GM18907 (cell line): Measurements from ENCODE around the gene CLDN9.

Source experiments
- ATAC-seq: cut with Tn5 transposase; IDR thresholded peaks from one replicate; pipeline ENCODE4 v1.9.1; 2021; ENCODE audit warnings: mild to moderate bottlenecking, moderate library complexity; ENCODE audit not compliant: unreplicated experiment

CLDN9 gene

DNA sequence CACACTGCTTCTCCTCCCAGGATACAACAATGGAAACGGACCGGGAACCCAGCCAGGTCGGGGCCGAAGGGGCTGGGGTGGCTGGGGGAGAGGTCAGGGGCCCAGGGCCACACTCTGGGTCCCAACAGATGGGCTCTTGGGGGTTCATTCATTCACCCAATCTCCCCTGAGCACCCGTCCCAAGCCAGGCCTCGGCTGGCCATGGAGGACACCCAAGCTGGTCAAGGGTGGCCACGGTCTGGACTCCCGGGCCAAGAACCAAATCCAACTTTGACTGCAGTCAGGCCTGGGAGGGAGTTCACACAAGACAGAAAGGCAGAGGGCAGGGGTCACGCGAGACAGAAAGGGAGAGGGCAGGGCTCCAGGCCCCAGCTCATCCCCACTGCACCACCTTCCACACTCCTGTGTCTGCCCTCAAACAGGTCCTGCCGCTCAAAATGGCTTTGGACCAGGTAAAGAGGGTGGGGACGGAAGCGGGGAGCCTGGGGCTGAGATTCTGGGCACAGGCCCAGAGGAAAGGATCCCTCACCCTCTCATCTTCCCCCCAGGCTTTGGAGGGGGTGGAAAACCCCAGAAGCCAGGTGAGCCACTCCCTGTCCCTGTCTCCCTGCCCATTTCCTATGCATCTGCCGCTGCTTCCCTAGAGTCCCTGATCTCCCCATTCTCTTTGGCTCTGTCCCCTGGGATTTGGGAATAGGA is 20.2 kb upstream of the CLDN9 start:
- ATAC-seq, result no peak

DNA sequence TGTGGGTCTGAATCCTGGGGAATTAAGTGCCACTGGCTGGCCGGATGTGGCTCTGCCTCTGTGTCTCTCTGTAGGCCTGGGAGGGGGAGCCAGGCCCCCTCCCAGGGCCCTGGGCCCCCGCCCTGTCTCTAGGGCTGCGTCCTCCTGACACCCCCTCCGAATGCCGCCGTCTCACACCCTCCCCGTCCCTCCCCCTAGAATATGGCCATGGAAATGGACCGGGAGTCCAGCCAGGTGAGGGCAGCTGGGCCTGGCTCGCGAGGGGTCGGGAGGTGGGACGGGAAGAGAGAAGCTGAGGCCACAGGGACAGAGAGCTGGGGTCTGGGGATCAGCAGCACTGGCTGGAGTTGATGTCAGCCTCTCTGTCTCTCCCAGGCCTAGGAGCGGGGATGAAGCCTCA is 16.4 kb upstream of the CLDN9 start:
- no peak for ATAC-seq

DNA sequence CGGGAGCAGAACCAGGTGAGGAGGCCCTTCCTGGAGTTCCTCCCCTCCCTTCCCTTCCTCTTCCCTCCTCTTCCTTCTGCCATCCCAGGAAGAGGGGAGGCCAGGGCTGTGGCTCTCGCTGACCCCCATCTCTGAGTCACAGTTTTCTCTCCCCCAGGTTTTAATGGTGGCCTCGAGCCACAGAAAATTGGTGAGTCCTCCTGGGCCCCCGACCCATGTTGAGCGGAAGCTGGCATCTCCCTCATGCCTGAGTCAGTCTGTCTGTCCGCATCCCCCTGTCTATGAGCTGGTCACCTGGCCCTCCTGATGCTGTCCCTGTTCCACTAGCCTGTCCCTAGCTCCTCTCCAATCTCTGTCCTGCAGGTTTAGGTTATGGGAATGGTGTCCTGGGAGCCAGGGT is 12.8 kb upstream of the CLDN9 start:
- ATAC-seq, result no peak

DNA sequence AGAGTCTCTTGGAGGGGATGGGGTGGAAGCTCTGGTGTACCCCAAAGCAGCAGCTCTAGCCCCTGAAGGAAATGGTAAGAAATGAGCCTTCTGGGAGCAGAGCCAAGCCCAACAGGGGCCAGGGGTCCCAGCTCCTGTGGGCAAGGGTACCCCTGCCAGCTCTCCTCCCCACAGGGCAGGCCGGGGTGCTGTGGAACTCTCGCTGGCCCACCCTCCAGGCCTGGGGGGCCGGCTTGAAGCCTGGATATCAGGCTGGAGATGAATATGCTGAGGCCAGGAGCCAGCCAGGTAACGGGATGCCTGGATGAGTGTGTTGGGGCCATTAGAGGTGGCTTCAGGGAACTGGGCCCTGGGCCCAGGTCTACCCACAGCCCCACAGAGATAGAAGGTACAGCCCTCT is 12.2 kb upstream of the CLDN9 start:
- no peak for ATAC-seq

DNA sequence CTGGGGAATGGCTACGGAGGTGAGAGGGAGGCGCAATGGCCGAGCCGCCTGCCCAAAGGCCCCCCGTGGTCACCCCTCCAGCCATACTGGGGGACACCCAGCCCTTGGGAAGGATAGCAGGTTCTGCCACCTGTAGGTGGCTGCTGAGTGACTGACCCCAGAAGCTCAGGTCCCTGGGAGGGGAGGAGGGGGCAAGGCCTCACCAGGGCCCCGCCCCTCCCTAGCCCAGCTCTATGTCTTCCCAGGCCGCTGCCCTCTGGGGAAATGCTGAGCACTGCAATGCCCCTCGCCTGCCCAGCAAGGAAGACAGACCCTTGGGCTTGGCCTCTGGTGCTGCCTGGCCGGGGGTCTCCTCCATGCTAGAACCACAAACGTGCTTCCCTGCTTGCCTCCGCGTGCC is 11.4 kb upstream of the CLDN9 start:
- ATAC-seq, result no peak

DNA sequence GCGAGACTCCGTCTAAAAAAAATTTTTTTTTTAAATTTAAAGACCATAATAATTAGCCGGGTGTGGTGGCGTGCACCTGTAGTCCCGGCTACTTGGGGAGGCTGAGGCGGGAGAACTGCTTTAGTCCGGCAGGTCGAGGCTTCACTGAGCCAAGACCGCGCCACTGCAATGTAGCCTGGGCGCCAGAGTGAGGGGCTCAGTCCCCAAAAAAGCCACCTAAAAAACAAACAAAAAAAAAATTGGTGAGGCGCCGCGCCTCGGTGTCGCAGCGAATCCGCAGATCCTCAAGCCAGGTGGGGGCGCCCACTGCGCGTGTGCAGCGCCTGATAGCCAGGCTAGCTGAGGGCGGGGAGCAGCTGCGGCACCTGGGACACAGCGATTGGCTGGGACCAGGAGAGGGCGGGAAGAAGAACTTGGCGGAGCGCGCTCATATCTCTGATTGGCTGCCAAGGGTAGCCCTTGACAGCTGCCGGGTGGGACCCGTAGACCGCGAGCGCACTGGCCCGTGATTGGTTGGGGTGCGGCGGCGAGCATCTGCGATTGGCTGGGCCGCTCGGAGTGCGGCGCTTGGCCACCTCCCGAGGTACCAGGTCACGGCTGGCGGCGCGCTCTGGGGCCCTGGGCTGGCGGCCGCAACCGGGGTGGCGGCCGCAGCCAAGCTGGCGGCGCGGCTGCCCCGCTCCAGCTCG is 9.0 kb upstream of the CLDN9 start:
- peak; percentile 89 for ATAC-seq

DNA sequence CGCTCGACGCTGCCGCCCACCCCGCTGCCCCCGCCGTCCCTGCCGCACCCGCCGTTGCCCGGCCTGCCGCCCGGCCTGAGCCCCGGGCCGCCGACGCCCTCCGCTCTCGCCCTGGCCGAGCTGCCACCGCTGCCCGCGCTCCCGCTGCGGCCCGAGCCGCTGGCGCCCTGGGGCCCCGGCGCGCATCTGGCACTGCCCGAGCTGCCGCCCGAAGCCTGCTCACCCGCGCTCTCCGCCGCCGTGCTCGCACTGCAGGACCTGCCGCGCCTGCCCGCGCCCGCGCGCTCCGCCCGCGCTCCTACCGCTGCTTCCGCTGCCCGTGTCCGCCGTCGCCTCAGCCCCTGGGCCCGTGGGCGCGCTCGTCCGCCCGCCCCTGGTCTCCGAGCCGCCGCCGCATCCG is 8.4 kb upstream of the CLDN9 start:
- ATAC-seq, result peak; percentile 7

DNA sequence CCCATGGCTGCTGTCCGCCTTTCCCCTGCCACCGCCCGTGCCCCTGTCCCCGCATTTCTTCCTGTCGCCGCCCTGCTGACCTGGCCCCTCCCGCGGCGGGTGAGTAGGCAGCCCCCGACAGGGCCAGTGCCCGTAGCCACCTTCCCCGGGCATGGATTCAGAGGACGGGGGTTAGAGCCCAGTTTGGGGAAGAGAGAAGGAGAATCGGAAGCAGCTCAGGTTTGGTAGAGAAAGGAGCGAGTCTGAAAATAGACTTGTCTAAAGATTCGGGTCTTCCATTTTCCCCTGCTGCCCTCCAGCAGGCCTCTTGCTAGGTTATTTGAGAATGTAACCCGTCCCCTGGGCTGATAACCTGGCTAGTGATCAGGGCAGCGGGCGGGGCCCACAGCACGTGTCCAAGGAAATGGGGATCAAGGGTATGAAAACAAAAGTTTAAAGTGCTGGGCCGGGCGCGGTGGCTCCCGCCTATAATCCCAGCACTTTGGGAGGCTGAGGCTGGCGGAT is 7.9 kb upstream of the CLDN9 start:
- no peak for ATAC-seq

DNA sequence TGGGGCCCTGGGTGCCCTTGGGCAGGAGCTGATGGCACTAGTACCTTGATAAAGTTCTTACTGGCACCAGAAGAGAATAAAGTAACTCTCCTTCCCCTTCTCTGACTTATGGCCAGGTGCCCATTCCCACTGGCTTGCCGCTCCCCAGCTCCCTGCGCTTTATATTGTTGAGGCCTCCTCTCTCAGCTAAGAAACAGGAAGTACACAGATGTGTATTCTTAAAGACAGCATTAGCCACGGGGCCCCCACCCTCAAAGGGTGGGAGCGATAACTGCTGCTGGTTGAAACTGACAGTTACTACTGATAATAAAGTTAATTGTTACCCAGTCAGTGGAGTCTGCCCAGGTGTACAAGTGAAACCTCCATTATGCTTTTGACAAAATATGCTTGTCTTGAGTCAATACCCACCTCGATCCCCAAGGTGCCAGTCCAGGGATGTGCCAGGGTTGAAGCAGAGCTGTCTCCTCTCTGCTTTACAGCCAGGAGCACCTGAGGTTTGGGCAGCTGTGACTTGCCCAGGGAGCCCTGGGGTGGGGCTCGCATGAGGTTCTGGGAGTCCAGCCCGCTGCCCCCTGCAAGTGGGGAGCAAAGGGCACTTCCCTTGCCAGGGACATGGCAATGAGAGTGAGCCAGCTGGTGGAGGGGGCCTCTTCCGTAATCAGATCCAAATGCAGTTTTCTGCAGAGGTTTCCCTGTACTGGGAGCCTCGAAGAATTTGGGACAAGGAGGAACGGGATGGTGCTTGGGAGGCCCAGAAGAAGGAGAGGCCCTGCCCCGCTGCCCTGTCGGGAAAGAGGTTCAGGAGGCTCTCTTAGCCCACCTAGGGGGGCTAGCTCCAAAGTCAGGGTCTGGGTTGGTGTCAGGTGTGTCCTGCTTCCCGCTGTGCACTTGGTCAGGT is 5.4 kb upstream of the CLDN9 start:
- ATAC-seq, result no peak

DNA sequence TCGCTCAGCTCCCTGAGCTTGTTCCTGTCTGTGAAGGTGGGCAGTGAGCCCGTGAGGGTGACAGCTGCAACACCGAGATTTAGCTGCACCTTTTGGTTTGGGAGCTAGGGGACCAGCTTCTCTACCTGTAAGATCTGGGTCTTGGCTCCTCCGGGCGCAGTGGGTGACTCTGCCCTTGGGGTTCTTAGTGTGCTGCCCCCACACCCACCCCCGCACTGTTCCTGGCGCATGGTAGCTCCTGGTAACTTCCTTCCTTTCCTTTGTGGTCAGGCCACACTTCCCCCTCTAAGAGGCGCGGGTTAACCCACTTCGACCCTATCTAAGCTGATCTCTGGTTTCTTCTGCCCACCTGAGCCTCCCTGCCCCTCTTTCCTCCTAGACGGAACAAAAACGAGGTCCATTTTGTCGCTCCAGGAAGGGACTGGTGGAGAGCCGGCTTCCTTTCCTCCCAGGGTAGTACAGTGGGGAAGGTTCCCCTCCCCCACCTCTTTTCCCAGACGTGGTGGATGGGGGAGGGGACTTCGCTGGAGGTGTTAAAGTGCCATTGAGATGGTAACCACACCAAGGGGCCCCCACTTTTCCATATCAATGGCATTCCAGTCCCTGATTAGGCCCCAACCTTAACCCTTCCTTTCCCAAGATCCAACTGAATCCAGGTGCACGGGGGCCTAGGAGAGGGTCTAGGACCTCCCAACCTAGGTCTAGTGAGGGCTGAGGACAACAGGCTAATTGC is 4.6 kb upstream of the CLDN9 start:
- no peak for ATAC-seq

DNA sequence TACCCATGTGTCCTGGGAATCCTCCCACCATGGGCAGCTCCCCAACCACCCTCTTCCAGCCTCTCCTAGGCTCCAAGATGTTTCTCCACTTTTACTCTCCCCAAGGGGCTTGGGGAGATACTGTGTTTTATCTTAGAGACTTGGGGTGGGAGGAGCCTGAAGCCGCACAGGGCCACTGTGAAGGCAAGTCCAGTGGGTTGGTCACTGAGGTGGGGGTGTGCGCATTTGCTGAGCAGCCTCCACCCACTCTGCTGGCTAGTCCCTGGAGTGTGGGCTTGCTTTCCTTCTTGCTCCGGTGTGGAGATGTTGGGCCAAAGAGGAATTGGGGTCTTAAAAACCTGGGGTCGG is 4.1 kb upstream of the CLDN9 start:
- no peak for ATAC-seq

DNA sequence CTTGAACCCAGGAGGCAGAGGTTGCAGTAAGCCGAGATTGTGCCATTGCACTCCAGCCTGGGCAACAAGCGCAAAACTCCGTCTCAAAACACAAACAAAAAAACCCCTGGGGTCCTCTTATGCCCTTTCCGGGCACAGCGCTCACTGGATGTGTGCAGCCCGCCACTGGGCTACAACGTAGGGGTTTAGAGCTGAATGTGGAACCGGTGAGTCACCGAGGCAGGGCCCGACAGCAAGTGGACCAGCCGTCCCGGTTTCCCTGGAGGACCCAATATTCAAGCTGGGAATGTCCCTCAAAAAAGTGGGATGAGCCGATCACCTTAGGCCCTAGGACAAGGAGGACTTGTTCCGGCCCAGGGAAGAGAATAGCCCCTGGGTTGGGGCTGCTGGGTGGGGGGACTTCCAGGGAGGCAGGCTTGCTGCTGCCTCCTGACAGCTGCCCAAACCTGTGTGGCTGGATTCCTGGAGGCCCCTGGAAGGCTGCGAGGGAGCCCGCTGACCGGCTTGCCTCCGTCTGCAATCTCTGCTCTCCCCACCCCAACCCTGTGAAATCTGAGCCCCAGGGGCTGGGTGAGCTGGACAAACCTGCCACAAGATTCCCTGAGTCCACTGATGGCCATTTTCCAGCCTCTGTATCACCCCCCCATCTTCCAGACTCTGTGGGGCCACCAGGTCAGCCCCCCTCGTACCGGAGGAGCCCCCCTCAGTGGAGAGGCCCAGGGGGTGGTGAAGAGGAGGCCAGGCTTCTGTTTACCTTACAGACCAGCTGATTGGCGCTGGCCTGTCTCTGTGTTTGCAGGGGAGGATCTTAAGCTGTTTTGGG is 2.9 kb upstream of the CLDN9 start:
- no peak for ATAC-seq

DNA sequence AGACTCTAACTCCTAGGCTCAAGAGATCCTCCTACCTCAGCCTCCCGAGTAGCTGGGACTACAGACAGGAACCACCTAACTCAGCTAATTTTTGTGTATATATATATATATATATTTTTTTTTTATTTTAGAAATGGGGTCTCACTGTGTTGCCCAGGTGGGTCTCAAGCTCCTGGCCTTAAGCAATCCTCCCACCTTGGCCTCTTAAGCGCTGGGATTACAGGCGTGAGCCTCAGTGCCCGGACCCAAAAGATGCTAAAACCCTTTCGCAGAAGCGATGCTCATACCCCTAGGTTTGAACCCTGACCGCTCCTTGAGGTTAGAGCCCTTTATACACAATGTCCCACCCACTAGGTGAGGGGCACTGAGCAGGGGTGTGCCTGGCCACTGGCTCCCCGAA is 2.2 kb upstream of the CLDN9 start:
- no peak for ATAC-seq

DNA sequence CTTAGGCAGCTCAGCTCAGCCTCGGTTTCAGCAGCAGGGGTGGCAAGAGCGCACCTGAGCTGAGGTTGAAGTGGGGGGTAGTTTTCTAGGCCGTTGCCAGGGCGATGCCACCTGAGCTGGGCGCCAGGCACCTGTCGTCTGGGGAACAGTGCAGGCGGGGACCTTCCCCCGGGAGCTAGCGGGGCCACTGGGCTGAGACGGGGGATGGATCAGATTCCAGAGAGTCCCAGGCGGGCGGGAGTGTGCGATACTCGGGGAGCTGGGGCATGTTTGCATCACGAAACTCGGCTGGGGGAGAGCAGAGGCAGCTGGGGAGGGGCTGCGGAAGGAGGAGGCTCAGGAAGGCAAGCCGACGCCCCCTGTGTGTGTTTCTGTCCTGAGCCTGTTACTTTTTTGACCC is 477 bp upstream of the CLDN9 start:
- ATAC-seq, result no peak

DNA sequence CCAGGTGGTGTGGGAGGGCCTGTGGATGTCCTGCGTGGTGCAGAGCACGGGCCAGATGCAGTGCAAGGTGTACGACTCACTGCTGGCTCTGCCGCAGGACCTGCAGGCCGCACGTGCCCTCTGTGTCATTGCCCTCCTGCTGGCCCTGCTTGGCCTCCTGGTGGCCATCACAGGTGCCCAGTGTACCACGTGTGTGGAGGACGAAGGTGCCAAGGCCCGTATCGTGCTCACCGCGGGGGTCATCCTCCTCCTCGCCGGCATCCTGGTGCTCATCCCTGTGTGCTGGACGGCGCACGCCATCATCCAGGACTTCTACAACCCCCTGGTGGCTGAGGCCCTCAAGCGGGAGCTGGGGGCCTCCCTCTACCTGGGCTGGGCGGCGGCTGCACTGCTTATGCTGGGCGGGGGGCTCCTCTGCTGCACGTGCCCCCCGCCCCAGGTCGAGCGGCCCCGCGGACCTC is 798 bp downstream of the CLDN9 start:
- no peak for ATAC-seq

DNA sequence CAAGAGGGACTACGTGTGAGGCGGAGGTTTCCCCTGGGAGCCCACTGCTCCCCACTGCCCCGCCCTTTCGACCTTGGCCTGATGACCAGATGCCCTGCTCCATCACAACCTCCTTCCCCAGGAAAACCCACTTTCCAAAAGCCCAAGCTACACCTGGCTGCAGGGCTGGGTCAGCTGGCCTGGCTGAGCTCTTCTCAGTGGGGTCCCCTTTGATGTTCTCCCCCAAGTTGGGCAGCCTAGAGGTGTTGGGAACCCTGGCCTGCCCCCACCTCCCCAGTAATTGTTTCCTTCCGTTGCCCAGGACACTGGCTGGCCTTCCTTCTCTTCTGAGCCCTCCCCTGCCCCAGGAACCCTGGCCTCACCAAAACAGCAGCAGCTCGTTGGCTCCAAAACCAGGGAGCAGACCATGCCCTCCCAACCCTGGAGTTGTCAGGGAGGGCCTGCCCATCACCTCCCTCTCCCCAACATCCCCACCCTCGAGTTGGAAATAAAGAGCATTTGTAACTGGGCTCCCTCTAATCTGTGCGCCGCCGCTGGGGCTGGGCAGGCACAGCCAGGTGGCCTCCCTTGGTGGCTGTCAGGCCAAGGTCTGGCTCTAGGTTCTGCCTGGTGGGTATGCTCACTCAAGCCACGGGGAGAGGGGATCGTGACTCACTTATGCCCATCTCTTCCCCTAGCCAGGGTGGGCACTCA is 1.4 kb downstream of the CLDN9 start:
- no peak for ATAC-seq

DNA sequence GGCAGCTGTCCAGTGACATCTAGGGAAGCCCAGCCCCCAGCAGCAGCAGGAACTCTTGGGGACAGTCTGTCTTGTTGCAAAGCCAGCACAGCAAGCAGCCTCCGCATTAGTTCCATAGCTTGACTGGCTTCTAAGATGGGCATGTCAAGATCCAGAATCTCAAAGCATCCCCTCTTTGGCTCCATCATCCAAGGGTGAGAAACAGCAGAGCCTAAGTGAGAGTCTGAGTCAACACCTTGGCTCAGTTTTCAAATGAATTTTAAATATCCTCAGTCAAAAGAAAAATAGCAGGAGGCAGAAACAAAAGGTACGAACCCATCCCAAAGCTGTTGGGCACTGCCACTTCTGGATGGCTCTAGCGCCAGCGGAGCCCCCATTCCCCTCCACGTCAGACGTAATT is 2.2 kb downstream of the CLDN9 start:
- no peak for ATAC-seq

DNA sequence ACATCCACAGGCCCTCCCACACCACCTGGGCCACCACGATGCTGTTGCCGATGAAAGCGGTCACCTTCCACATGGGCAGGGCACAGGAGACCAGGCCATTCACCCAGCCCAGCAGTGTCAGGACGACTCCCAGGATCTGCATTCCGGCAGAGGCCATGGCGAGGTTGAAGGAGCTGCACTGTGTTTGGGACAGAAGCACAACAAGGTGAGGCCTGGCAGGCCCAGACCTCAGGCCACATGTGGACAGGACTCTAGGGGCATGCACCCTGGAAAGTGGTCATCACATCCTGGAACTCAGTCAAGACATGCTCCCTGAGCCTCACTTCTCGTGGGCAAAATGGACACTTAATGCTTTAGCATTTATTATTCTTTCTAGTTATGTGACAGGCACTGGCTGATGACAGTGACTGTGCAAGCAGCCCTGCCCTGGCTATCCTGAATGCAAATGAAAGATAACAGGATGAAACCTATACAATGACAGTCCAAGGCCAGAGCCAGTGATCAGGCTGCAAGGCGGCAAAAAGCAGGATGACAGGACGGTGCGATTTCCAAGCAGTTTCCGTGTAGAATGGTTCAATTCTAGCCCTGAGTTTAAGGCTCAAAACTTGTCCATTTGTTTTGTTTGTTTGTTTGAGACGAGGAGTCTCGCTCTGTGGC is 3.3 kb downstream of the CLDN9 start:
- no peak for ATAC-seq

DNA sequence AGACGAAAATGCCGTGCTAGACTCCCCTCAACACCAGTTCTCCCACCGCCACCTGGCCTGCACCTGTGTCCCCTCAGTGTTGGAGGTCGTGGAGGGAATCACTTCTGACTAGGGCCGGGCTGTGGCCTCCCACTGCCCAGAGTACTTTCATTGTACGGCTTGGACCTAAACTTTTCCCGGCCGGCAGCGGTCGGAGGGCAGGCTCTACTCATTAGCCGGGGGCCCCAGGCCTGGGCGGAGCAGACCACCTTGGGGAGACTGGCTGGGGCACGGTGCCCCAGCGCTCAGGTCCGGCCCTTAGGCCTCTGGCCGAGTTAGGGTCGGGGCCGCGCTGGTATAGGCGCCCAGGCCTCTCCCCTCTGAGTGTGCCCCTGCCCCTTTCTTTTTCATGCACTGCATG is 4.6 kb downstream of the CLDN9 start:
- ATAC-seq, result no peak
